IMR-90 (cell line): ENCODE measurements around the gene P4HA1. TPM values are rescaled to one million over a fixed set of nuclear protein-coding genes. Genes with fewer than 3 reads are reported as not detected.

ENCODE experiments used
- ATAC-seq: fragments of 200-7000 bp; cut with Tn5 transposase; 2 replicates; pipeline ENCODE4 v1.9.1; 2020; ENCODE audit warnings: low read depth, mild to moderate bottlenecking, moderate library complexity
- BruUV-seq: library from RNA; stranded (reverse); fragments of 400-500 nt; replicated peaks from 2 replicates; lab custom pipeline; 2021; lab: Mats Ljungman, UMichigan
- CTCF ChIA-PET: fragments of 300-600 bp; formaldehyde crosslinking; extraction: SDS; loops from one replicate; lab custom pipeline; 2021; ENCODE audit warnings: antibody characterized with exemption; lab: Yijun Ruan, JAX
- POLR2A ChIA-PET: fragments of 300-600 bp; sonication (Branson Sonifier 250); formaldehyde crosslinking; loops from one replicate; lab custom pipeline; 2022; ENCODE audit warnings: antibody characterized with exemption; ENCODE audit not compliant: unreplicated experiment; lab: Charles Lee
- DNase-seq: peaks from one replicate; pipeline ENCODE4 v3.0.0; 2013
- H2AFZ ChIP-seq: replicated peaks from 2 replicates; pipeline ENCODE3; 2013; ENCODE audit warnings: low read length, mild to moderate bottlenecking; ENCODE audit not compliant: poor library complexity
- H2AK5ac ChIP-seq: 2 replicates; pipeline ENCODE4 v1.6.1; 2013; ENCODE audit warnings: low read depth, low read length, inconsistent platforms
- H2AK9ac ChIP-seq: replicated peaks from 2 replicates; pipeline ENCODE3; 2013; ENCODE audit warnings: mild to moderate bottlenecking, low read depth, low read length, moderate library complexity; ENCODE audit not compliant: poor library complexity
- H2BK120ac ChIP-seq: 2 replicates; pipeline ENCODE4 v1.6.1; 2013; ENCODE audit warnings: low read depth, low read length, inconsistent platforms
- H2BK15ac ChIP-seq: 3 replicates; pipeline ENCODE4 v1.6.1; 2013; ENCODE audit warnings: low read depth, low read length, inconsistent platforms
- H2BK20ac ChIP-seq: 2 replicates; pipeline ENCODE4 v1.6.1; 2013; ENCODE audit warnings: low read depth, mild to moderate bottlenecking, inconsistent platforms, low read length, moderate library complexity
- H2BK5ac ChIP-seq: 2 replicates; pipeline ENCODE4 v1.6.1; 2013; ENCODE audit warnings: mild to moderate bottlenecking, low read depth, low read length, inconsistent platforms; ENCODE audit not compliant: poor library complexity, severe bottlenecking
- H3K14ac ChIP-seq: replicated peaks from 2 replicates; pipeline ENCODE4 v1.6.1; 2013; ENCODE audit warnings: low read depth, low read length, inconsistent platforms
- H3K18ac ChIP-seq: 2 replicates; pipeline ENCODE4 v1.6.1; 2013; ENCODE audit warnings: low read depth, low read length, control low read depth
- H3K23ac ChIP-seq: 2 replicates; pipeline ENCODE4 v1.6.1; 2013; ENCODE audit warnings: low read depth, low read length, inconsistent platforms
- H3K27ac ChIP-seq: 2 replicates; pipeline ENCODE4 v1.5.1; 2013; ENCODE audit warnings: mild to moderate bottlenecking, control low read depth, low read length; ENCODE audit not compliant: insufficient read depth
- H3K27me3 ChIP-seq: 2 replicates; pipeline ENCODE4 v1.6.1; 2013; ENCODE audit warnings: low read length; ENCODE audit not compliant: control insufficient read depth, insufficient read depth
- H3K36me3 ChIP-seq: 2 replicates; pipeline ENCODE4 v1.6.1; 2013; ENCODE audit warnings: low read length, mixed read lengths; ENCODE audit not compliant: control insufficient read depth, insufficient read depth
- H3K4ac ChIP-seq: 2 replicates; pipeline ENCODE4 v1.6.1; 2013; ENCODE audit warnings: low read depth, low read length, inconsistent platforms
- H3K4me1 ChIP-seq: 2 replicates; pipeline ENCODE4 v1.6.1; 2013; ENCODE audit warnings: low read length, mixed read lengths; ENCODE audit not compliant: control insufficient read depth, insufficient read depth
- H3K4me2 ChIP-seq: 2 replicates; pipeline ENCODE4 v1.6.1; 2013; ENCODE audit warnings: low read depth, mild to moderate bottlenecking, control low read depth, low read length, moderate library complexity
- H3K4me3 ChIP-seq: 2 replicates; pipeline ENCODE4 v1.5.1; 2013; ENCODE audit warnings: low read depth, mild to moderate bottlenecking, control low read depth, low read length, moderate library complexity; ENCODE audit not compliant: insufficient read depth
- H3K56ac ChIP-seq: 2 replicates; pipeline ENCODE4 v1.6.1; 2013; ENCODE audit warnings: low read length, inconsistent platforms; ENCODE audit not compliant: insufficient read depth; ENCODE audit errors: extremely low read depth
- H3K79me1 ChIP-seq, 2 experiments: 2 replicates each; pipeline ENCODE4 v1.6.1; 2013; ENCODE audit warnings: low read length in 2 of 2, inconsistent platforms in 1 of 2, low read depth in 1 of 2
- H3K9ac ChIP-seq: 2 replicates; pipeline ENCODE4 v1.6.1; 2013; ENCODE audit warnings: low read depth, low read length, control low read depth
- H3K9me1 ChIP-seq: 2 replicates; pipeline ENCODE4 v1.6.1; 2013; ENCODE audit warnings: low read length, inconsistent platforms; ENCODE audit not compliant: insufficient read depth
- H3K9me3 ChIP-seq: 2 replicates; pipeline ENCODE4 v1.6.1; 2013; ENCODE audit warnings: low read length; ENCODE audit not compliant: control insufficient read depth, insufficient read depth
- H4K20me1 ChIP-seq: 2 replicates; pipeline ENCODE4 v1.6.1; 2013; ENCODE audit warnings: low read length, inconsistent platforms; ENCODE audit not compliant: insufficient read depth
- H4K5ac ChIP-seq: 2 replicates; pipeline ENCODE4 v1.6.1; 2013; ENCODE audit warnings: mild to moderate bottlenecking, low read depth, low read length, control low read depth
- H4K8ac ChIP-seq, 2 experiments: 2 replicates each; pipeline ENCODE4 v1.6.1; 2013; ENCODE audit warnings: low read depth in 2 of 2, low read length in 2 of 2, control low read depth in 1 of 2, inconsistent platforms in 1 of 2
- H4K91ac ChIP-seq: 2 replicates; pipeline ENCODE4 v1.6.1; 2013; ENCODE audit warnings: low read depth, low read length, inconsistent platforms; ENCODE audit not compliant: insufficient read depth
- BHLHE40 ChIP-seq: fragments of 150-350 bp; IDR thresholded peaks from 2 replicates; pipeline ENCODE4 v1.6.1; 2016; ENCODE audit warnings: mild to moderate bottlenecking, low read depth, low read length
- MXI1 ChIP-seq: IDR thresholded peaks from 2 replicates; pipeline ENCODE4 v1.6.1; 2012; ENCODE audit warnings: low read depth, mild to moderate bottlenecking, low read length, moderate library complexity, borderline replicate concordance
- RAD21 ChIP-seq: IDR thresholded peaks from 2 replicates; pipeline ENCODE4 v1.6.1; 2012; ENCODE audit warnings: low read length, improper control_type of control experiment
- SMC3 ChIP-seq: fragments of 150-350 bp; IDR thresholded peaks from 2 replicates; pipeline ENCODE4 v1.6.1; 2016; ENCODE audit warnings: low read depth, mild to moderate bottlenecking, antibody characterized with exemption, low read length, moderate library complexity
- WGBS, 2 experiments: methylation state at CpG; one replicate each; pipeline versions ENCODE4 v1.1.5 to v1.1.7; 2013; ENCODE audit warnings: missing lambda C conversion rate in 2 of 2; ENCODE audit not compliant: insufficient read length in 1 of 2; ENCODE audit errors: extremely low coverage in 2 of 2; 5-methylcytosine and 5-hydroxymethylcytosine counted together
- dilution Hi-C: fragments of 300-500 bp; cut with HindIII; formaldehyde crosslinking; loops from one replicate; pipeline ENCODE4 v1.14.3; 2018; ENCODE audit warnings: low sequenced_read_pairs; ENCODE audit not compliant: unreplicated experiment
- in situ Hi-C: fragments of 300-500 bp; cut with MboI; formaldehyde crosslinking; loops from 3 replicates; pipeline ENCODE4 v1.14.3; 2019; ENCODE audit warnings: low sequenced_read_pairs, inconsistent platforms, mixed read lengths
- intact Hi-C: fragments of 100-400 bp; cut with micrococcal nuclease; formaldehyde crosslinking; loops from 2 replicates; pipeline ENCODE4 v1.10.0; 2022
- polyA plus RNA-seq, 3 experiments: library from polyadenylated mRNA; depleted of rRNA; stranded (reverse); fragments of >200 nt; gene quantifications; 2 replicates each; pipeline ENCODE4 v1.2.3, GENCODE V29; 2012; ENCODE audit warnings: low replicate concordance in 1 of 3
- total RNA-seq: library from RNA; depleted of rRNA; stranded (reverse); fragments of >200 nt; gene quantifications from 2 replicates; pipeline ENCODE4 v1.2.3, GENCODE V29; 2012
- TF ChIP-seq, protein P1 (sequence below): conservative IDR thresholded peaks from 2 replicates; pipeline ENCODE4 v1.5.1; 2012; ENCODE audit warnings: mild to moderate bottlenecking, low read depth, low read length, improper control_type of control experiment

P4HA1 gene
- total and polyA plus RNA-seq, 2 of the 4 experiments (the other 2 are of a cell fraction), result 178 to 241 TPM

DNA sequence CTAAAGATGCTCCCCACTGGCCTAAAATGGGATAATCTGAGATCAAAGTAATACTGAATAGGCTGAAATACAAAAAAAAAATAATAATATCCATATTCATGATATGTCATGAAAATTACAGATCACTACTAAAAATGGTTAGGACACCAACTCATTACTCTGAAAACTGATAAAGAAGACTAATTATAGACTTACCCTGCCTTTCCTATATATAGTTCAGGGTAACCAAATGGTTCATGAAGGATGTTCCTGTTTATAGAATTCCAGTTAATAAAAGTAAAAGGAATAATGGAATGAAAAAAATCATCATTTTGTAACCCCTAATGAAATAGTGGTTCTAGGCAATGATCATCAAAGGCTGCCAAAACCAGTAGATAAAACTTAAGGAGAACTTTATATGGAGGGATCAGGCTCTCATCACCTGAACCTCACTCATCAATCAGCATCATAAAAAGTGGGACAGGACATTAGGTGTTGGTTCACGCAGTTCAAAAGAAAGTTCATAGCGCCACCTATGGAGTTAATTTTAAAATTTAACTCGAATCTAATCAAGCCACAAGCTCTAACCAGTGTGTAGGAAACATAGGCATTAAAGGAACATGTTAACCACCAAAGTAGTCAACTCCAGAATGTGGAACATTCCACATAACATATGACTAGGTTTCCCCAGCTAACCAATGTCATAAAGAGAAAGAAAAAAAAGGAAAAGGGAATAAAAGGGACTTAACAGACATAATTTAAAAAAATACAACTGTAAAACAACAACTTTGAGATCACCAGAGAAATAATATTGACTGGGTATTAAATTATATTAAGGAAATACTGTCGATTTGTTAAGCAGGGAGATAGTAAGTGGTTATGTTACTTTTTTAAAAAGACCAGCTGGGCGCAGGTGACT is 35.7 kb downstream of the P4HA1 start:
- Histone ChIP-seq H2AK5ac (no peak overlapping the region), H3K4me3 (no peak overlapping the region), H3K4me1 (no peaks in the 10 kb centered on the region), H2BK5ac (peak overlapping the region; percentile 24), H2BK20ac (no peak overlapping the region), H3K23ac (no peak overlapping the region), H3K4me2 (no peak overlapping the region), H3K4ac (no peak overlapping the region), H2BK120ac (no peak overlapping the region), H3K14ac (no peak overlapping the region), H2AFZ (no peak overlapping the region), H4K91ac (no peak overlapping the region), H3K9me1 (no peaks in the 10 kb centered on the region; the same call in none of the 2 replicates), H4K8ac (no peak overlapping the region), H4K20me1 (peaks cover 12% of the 10 kb centered on the region; the same call in 1 of the 2 replicates), H3K56ac (no peak overlapping the region), H2BK15ac (no peak overlapping the region), H3K9me3 (no peaks in the 10 kb centered on the region), H4K5ac (no peak overlapping the region), H3K79me1 (peaks cover 23 to 39% of the 10 kb centered on the region in 2 experiments; a peak in 3 of 4 replicates), H3K18ac (no peak overlapping the region), H3K9ac (no peak overlapping the region), H2AK9ac (no peak overlapping the region), H3K36me3 (peaks cover 36% of the 10 kb centered on the region), H3K27ac (no peak overlapping the region), H3K27me3 (no peaks in the 10 kb centered on the region)
- intact Hi-C loops (loop anchor here (5.0 kb wide), 1 partner anchor 229 kb away; no protein-coding TSS in a partner anchor), dilution Hi-C loops (no loop called here), in situ Hi-C loops (loop anchor here (10.0 kb wide), 1 partner anchor 696 kb away; no protein-coding TSS in a partner anchor)
- DNase-seq (peak; percentile 8), ATAC-seq (peak; percentile 67)
- no peak for TF ChIP-seq MXI1
- TF ChIP-seq, protein P1, sequence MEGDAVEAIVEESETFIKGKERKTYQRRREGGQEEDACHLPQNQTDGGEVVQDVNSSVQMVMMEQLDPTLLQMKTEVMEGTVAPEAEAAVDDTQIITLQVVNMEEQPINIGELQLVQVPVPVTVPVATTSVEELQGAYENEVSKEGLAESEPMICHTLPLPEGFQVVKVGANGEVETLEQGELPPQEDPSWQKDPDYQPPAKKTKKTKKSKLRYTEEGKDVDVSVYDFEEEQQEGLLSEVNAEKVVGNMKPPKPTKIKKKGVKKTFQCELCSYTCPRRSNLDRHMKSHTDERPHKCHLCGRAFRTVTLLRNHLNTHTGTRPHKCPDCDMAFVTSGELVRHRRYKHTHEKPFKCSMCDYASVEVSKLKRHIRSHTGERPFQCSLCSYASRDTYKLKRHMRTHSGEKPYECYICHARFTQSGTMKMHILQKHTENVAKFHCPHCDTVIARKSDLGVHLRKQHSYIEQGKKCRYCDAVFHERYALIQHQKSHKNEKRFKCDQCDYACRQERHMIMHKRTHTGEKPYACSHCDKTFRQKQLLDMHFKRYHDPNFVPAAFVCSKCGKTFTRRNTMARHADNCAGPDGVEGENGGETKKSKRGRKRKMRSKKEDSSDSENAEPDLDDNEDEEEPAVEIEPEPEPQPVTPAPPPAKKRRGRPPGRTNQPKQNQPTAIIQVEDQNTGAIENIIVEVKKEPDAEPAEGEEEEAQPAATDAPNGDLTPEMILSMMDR, result peak; percentile 36
- TF ChIP-seq SMC3, result no peak
- no peak for TF ChIP-seq BHLHE40
- peak; percentile 41; the same call in 1 of the 2 replicates for TF ChIP-seq RAD21
- ChIA-PET CTCF (interaction anchor here (1.0 kb wide), 1 partner anchor 17 kb away, joined by 5 read pairs; no protein-coding TSS in a partner anchor), POLR2A (interaction anchor here (0.5 to 0.6 kb wide), 2 partner anchors 35 to 454 kb away, joined by 5 read pairs; no protein-coding TSS in a partner anchor)
- BruUV-seq, result no TSS peak
- no CpG with 5 or more reads among the region's 5 CpGs for WGBS, 2 experiments
